Umbilical cord (tissue), 2 donors: Measurements from ENCODE around the gene SETMAR. TPM values are rescaled to one million over a fixed set of nuclear protein-coding genes. Genes with fewer than 3 reads are reported as not detected.

Source experiments
- DNase-seq: peaks from one replicate; pipeline ENCODE4 v3.0.0-alpha.2; 2015; ENCODE audit warnings: low spot score
- total RNA-seq: library from RNA; depleted of rRNA; stranded (reverse); fragments of >200 nt; gene quantifications from one replicate; pipeline ENCODE4 v1.2.3, GENCODE V29; 2014; ENCODE audit warnings: low replicate concordance; ENCODE audit not compliant: insufficient read depth

Gene SETMAR
- total RNA-seq, 1 donor from 2014 or later, result 42.4 TPM

DNA sequence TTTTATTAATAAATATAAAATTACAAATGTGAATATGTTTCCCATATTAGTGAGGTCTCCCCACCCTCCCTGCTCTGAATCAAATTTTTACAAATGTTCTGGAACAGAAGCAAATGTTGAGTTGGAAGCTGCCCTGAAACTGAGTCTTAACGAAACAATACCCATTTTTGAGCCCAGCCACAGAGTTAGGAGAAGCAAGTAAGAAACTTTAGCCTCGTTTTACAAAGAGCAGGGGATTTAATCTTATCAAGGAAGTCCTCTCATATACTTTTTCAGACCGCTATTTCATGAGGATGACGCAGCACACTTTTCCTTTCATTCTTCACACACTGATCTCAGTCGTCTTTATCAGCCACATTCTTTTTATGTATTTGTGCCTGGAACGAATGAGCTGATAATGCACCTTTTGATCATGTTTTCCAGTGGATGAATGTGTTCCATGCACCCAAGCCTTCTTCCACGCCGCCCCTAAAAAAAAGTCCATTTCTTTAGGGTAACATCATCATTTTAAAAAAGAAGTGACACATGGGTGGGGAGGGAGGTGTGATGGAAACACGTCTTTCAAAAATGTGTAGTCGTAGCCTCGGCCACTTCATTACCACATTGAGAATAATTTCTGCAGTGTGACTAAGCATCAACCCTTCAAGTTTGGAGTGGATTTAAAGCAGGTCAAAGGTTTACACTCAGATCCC lies 48.1 kb downstream of the SETMAR start:
- peak; percentile 90 for DNase-seq

DNA sequence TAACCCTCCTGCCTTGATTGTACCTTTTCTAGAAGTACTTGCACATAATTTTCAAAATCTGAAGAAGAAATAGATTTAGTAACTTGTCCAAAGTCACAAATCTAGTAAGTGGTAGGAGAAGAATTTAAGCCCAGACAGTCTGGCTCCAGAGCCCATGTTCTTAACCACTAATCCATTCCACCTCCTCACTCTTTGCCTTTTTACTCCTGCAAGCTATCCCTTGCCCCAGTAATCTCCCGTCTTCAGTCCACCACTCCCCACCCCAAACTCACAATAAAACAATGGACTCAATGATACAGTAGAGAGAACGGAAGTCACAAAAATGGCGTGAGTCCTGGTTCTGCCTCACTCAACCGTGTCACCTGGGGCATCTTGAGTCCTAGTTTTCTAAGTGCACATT lies 48.7 kb downstream of the SETMAR start:
- DNase-seq, result peak; percentile 51

DNA sequence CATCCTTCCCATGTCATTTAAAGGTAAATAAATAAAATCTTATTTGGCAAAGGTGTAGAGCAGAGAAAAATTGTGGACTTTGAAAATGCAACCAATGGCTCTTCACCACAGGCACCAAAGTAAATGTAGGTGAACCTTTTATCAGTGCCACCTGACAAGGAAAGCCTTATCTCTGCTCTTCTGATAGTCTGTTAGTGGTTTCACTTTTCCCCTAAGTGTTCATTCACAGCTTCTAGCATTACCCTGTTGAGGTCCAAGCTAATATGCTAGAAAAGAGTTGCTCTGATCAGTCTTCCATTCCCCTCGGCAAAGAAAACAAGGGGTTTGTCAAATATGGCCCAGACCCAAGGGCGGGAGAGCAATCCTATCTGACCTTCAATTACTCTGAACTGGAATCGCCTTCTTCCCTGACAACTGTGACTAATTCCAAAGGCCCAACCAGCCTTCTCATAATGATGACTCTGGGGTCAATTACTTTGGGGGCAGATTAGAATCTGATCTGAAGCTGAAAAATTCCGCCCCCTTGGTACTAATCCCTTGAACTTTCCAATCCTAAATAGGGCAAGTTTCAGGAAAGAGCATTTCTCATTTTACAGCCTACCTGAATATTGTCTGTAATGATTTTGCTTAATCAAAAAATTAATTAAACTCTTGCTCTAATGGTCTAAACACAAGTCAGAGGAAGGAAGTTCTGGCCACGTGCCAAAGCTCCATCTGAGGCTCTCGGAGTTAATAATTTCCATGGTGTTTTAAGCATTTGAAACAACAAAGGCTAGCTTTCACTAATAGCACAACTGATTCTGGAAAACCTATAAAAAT lies 52.4 kb downstream of the SETMAR start:
- no peak for DNase-seq

DNA sequence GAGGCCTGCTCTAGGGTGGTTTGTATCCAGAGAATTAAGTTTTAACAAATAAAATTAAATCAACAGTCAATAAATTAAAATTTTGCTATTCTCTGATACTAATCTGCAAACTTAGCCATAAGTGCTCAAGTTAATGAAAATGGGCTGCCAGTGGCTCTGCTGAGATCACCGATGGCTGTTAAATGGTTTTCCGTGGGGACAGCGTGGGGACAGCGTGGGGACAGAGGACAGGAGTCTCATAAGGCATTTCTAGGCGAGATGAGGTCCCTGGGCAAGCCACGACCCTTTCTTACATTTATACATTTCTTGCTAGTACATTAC lies 53.0 kb downstream of the SETMAR start:
- DNase-seq, result no peak

DNA sequence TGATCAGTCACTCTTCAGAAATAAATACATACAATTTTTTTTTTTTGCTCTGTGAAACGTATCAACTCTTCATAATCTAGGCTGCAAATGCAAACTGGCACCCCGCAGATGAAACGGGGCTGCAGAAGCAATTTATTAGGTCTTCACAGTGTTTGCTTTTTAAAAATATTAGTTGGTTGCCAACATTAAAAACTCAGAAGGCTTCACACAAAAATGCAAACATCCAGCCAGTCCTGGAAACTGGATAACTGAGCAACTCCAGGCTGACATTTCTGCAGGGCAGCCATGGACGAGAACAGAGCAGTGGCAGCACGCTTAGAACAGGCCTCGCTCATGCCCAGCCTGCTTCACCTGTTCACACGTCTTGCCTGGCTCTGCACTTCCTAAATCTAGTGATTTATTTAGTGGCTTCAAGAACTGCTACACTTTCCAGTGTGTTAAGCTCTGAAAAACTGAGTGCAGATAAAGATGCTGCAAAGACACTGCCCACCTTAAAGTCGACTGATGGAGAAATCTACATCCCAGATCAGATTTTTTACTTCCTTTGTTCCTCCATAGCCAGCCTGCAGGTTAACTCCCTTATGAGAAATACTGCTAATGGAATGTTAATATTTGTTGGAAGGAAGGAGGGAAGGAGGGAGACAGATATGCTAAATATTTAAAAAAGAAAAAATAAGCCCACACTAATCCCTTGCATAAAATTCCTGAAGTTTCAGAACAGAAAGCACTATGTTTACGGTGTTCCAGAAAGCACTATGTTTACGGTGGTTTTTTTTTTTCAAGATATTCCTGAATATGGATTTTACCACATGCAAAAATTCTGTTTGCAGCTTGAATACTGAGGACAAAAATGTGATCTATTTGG lies 53.6 kb downstream of the SETMAR start:
- DNase-seq, result peak; percentile 19

DNA sequence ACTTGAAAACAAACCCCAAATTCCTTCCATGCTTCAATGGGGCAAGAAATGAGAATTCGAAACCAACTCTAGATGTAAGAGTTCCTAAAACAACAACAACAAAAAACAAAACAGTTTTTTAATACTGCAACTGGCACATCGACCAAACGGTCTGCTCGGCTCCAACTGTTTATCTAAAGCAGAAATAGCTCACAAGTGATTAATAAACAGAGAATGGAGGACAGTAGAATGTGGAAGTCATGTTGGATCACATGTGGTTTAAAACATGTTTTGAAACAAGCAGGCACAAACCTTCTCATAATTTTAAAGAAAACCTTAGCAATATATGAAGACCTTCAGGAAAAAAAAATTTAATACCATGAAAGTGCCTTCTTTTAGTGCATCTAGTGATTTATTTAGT lies 55.1 kb downstream of the SETMAR start:
- no peak for DNase-seq

DNA sequence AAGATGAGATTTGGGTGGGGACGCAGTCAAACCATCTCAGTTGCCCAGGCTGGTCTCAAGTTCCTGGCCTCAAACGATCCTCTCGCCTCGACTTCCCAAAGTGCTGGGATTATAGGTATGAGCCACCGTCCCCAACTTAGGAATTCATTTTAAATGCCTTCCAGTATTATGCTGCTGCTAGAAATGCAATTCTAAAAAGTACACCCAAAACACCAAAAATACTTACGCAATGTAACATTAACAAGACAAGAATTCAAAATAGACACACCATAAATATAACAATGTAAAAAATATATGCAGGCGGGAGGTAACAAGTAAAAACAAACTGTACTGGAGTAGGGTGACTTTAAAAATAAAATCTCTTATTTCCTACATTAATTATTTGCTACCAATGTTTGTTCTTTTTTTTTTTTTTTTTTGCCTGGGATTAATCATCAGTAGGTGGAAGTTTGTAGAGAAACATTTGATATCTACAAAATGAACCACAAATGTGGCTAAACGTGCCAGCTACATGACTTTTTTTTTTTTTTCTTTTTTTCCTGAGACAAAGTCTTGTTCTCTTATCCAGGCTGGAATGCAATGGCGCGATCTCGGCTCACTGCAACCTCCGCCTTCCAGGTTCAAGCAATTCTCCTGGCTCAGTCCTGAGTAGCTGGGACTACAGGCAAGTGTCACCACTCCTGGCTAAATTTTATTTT lies 56.8 kb downstream of the SETMAR start:
- DNase-seq, result no peak

DNA sequence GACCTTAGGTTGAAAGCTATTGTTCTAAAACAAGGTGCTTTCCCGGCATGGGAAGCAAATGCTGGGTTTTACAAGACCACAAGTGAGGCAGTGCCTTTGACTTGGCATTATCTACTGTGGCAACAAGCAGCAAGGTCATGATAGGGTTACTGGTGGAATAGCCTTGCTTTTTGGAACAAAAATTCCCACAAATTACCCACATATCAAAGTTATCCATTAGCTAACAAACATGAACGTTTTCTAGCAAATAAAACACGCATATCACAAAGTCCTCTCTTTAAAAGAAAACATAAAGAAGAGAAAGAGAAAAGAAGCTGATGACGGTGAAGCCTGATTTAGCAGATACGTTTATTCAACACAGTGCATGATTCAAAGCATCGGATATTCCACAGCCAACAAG lies 57.6 kb downstream of the SETMAR start:
- DNase-seq, result no peak

DNA sequence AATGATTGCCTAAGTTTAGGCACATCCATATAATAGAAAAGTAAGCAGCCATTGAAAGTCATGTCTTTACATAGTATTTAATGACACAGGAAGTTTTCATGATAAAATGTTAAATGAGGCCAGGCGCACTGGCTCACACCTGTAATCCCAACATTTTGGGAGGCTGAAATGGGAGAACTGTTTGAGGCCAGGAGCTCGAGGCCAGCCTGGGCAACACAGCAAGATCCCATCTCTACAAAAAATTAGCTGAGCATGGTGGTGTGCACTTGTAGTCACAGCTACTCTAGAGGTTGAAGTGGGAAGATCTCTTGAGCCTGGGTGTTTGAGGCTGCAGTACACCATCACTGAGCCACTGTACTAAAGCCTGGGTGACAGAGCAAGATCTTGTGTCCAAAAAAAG lies 59.4 kb downstream of the SETMAR start:
- no peak for DNase-seq

Other genes with a start within 250 kb of the SETMAR start
- 67.9 TPM for gene SUMF1, start 163.9 kb downstream of the SETMAR start, total RNA-seq
- 251 TPM for gene ITPR1, start 190.0 kb downstream of the SETMAR start, total RNA-seq